BJ (cell line): Measurements from ENCODE around the gene PROM2. TPM values are rescaled to one million over a fixed set of nuclear protein-coding genes. Genes with fewer than 3 reads are reported as not detected.

Experiments
- CTCF ChIA-PET: fragments of 350-600 bp; formaldehyde crosslinking; extraction: SDS; loops from one replicate; lab custom pipeline; 2021; ENCODE audit warnings: antibody characterized with exemption, inconsistent platforms; lab: Yijun Ruan, JAX
- POLR2A ChIA-PET: fragments of 300-600 bp; sonication (Branson Sonifier 250); formaldehyde crosslinking; extraction: SDS; loops from one replicate; lab custom pipeline; 2021; ENCODE audit warnings: antibody characterized with exemption; lab: Charles Lee
- DNase-seq: peaks from one replicate; pipeline ENCODE4 v3.0.0-alpha.2; 2011; ENCODE audit warnings: low read depth
- H3K27me3 ChIP-seq: 2 replicates; pipeline ENCODE4 v1.6.0; 2011; ENCODE audit warnings: low read length; ENCODE audit not compliant: control insufficient read depth, insufficient read depth
- H3K36me3 ChIP-seq: 2 replicates; pipeline ENCODE4 v1.5.1; 2011; ENCODE audit warnings: low read length; ENCODE audit not compliant: control insufficient read depth, insufficient read depth
- H3K4me3 ChIP-seq: 2 replicates; pipeline ENCODE4 v1.5.1; 2011; ENCODE audit warnings: low read depth, mild to moderate bottlenecking, control low read depth, low read length
- CTCF ChIP-seq: IDR thresholded peaks from 2 replicates; pipeline ENCODE4 v1.5.1; 2011; ENCODE audit warnings: low read depth, mild to moderate bottlenecking, control low read depth, inconsistent platforms, low read length, moderate library complexity; ENCODE audit not compliant: insufficient read depth
- polyA plus RNA-seq: library from polyadenylated mRNA; depleted of rRNA; stranded (reverse); fragments of >200 nt; gene quantifications from 2 replicates; pipeline ENCODE4 v1.2.3, GENCODE V29; 2011

Gene PROM2
- polyA plus RNA-seq, 1 experiment: 0.50 TPM

GRCh38 chr2:95319481-95320343 lies 45.5 kb downstream of the PROM2 start:
- TF ChIP-seq CTCF: no peak
- Histone ChIP-seq H3K4me3 (no peak overlapping the region), H3K27me3 (no peaks in the 10 kb centered on the region), H3K36me3 (no peaks in the 10 kb centered on the region)
- POLR2A ChIA-PET: no interaction called here
- no peak for DNase-seq
- CTCF ChIA-PET: interaction anchor here (1.3 kb wide), 1 partner anchor 88 kb away, joined by 3 read pairs; no protein-coding TSS in a partner anchor

DNA sequence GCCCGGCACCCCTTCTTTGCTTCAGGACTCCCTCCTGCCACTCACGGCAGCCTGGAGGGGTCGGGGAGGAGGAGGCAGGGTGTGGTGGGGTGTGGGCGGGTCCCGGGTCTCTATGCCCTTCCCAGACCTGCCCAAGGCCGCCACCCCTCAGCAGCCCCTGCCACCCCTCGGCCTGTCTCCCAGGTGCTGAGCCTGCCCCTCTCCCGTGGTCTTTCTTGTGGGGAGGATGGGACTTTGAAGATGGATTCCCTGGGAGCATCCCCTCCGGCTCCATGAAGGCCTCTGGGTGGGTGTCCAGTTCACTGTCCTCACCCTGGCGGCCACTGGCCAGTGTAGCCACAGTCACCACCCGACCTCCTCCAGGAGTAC lies 46.1 kb downstream of the PROM2 start:
- CTCF ChIA-PET: interaction anchor here (1.3 kb wide), 1 partner anchor 89 kb away, joined by 3 read pairs; no protein-coding TSS in a partner anchor
- Histone ChIP-seq H3K36me3 (no peaks in the 10 kb centered on the region), H3K27me3 (no peaks in the 10 kb centered on the region), H3K4me3 (no peak overlapping the region)
- POLR2A ChIA-PET: no interaction called here
- TF ChIP-seq CTCF: no peak
- no peak for DNase-seq

DNA sequence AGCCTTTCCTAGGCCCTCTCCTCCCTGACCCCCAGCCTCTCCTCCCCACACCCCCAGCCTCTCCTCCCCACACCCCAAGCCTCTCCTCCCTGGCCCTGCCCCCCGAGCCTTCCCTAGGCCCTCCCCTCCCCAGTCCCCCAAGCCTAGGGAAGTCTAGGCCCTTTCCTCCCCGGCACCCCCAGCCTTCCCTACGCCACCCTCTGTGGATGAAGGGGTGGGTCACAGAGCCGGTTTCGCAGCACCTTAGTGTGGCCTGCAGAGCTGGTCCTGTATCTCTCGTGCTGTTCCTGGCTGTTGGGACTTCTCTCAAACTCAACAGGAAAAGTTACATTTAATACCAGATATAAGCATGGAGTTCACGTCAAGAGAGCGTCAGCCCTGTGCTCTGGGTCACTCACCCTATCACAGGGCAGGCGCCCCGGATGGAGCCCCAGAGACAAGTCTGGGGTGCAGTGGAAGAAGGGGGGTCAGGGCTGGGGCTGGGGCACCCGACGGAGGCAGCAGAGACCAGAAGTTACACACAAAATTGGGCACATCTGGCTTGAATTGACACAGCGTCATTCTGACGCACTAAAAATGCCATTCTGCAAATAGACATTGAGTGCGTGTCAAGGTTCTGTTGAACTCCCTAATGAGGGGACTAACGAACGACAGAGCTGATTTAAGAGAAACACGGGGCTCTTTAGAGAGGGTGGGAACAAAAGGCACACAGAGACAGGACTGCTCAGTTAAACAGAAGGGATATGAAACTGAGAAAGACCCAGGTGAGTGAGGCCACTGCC lies 46.9 kb downstream of the PROM2 start:
- Histone ChIP-seq H3K27me3 (no peaks in the 10 kb centered on the region), H3K36me3 (no peaks in the 10 kb centered on the region), H3K4me3 (no peak overlapping the region)
- peak; percentile 85 for DNase-seq
- ChIA-PET CTCF (interaction anchor here (1.2 kb wide), 1 partner anchor 24 kb away, joined by 4 read pairs; no protein-coding TSS in a partner anchor), POLR2A (no interaction called here)
- no peak for TF ChIP-seq CTCF

- Histone ChIP-seq H3K4me3 (no peak overlapping the region), H3K27me3 (no peaks in the 10 kb centered on the region), H3K36me3 (no peaks in the 10 kb centered on the region)
- peak; percentile 51 for TF ChIP-seq CTCF
- ChIA-PET CTCF (interaction anchor here (0.6 to 2.7 kb wide), 5 partner anchors 11 to 405 kb away, joined by 3 to 9 read pairs (median 3); no protein-coding TSS in a partner anchor), POLR2A (interaction anchor here (0.6 kb wide), 1 partner anchor 10 kb away, joined by 3 read pairs; no protein-coding TSS in a partner anchor)
- no peak for DNase-seq
Measured at GRCh38 chr2:95323347-95324155, 49.3 kb downstream of the PROM2 start.
